ENCODE data around the gene TACC2.
A peak's percentile ranks its signal among the peaks of the same experiment; 100 is the strongest.

GRCh38 chr10:122142641-122143237 lies 153.8 kb downstream of the TACC2 start:
- TF ChIP-seq, protein P1, sequence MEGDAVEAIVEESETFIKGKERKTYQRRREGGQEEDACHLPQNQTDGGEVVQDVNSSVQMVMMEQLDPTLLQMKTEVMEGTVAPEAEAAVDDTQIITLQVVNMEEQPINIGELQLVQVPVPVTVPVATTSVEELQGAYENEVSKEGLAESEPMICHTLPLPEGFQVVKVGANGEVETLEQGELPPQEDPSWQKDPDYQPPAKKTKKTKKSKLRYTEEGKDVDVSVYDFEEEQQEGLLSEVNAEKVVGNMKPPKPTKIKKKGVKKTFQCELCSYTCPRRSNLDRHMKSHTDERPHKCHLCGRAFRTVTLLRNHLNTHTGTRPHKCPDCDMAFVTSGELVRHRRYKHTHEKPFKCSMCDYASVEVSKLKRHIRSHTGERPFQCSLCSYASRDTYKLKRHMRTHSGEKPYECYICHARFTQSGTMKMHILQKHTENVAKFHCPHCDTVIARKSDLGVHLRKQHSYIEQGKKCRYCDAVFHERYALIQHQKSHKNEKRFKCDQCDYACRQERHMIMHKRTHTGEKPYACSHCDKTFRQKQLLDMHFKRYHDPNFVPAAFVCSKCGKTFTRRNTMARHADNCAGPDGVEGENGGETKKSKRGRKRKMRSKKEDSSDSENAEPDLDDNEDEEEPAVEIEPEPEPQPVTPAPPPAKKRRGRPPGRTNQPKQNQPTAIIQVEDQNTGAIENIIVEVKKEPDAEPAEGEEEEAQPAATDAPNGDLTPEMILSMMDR (IDR thresholded peaks at IDR 0.05), result peak; percentile 67
- no peak for TF ChIP-seq EZH2 (IDR thresholded peaks at IDR 0.05; ENCODE audit: borderline replicate concordance, insufficient read depth, low read depth, low read length, poor library complexity, severe bottlenecking)

All from B cell (primary cell).